ENCODE measurements around the gene UBB. TPM values are rescaled to one million over a fixed set of nuclear protein-coding genes. Genes with fewer than 3 reads are reported as not detected.

UBB gene
- polyA plus RNA-seq, 1 donor (not counting 4 experiments of a cell fraction or from before 2014, with no cell fraction given), result 533 TPM

- Histone ChIP-seq H3K9ac (ENCODE audit: control insufficient read depth, extremely low read depth, insufficient read depth, low read length) (no peak overlapping the region), H3K27ac (ENCODE audit: control insufficient read depth, insufficient read depth, low read length) (no peak overlapping the region), H3K4me3 (ENCODE audit: control insufficient read depth in 2 of 3, extremely low read depth in 1 of 3, insufficient read depth in 2 of 3, low read depth in 1 of 3, low read length in 3 of 3) (no peak overlapping the region), H3K36me3 (ENCODE audit: control insufficient read depth in 2 of 2, extremely low read depth in 1 of 2, insufficient read depth in 2 of 2, low read length in 2 of 2) (peaks cover 2 to 6% of the 10 kb centered on the region in 2 experiments), H3K9me1 (ENCODE audit: control insufficient read depth, extremely low read depth, insufficient read depth, low read length) (no peaks in the 10 kb centered on the region), H3K27me3 (ENCODE audit: control insufficient read depth, extremely low read depth, insufficient read depth, low read length) (no peaks in the 10 kb centered on the region), H3K4me1 (ENCODE audit: control insufficient read depth, extremely low read depth, insufficient read depth, low read length) (peaks cover 21% of the 10 kb centered on the region), H3K4me2 (ENCODE audit: control insufficient read depth, extremely low read depth, insufficient read depth, low read depth, low read length) (no peak overlapping the region), H3K79me2 (ENCODE audit: control insufficient read depth, insufficient read depth, low read length) (peaks cover 19% of the 10 kb centered on the region), H3K9me3 (ENCODE audit: control insufficient read depth, low read depth, low read length) (no peaks in the 10 kb centered on the region), H2AFZ (ENCODE audit: control insufficient read depth, low read length) (no peak overlapping the region), H4K20me1 (ENCODE audit: control insufficient read depth, extremely low read depth, insufficient read depth, low read length) (peaks cover 15% of the 10 kb centered on the region)
- FAIRE-seq, result no peak
- DNase-seq (ENCODE audit: low read depth, low spot score), result no peak
- dilution Hi-C loops (cut with MboI; ENCODE audit: extremely low pct_ligation_motif_present, low sequenced_read_pairs), result no loop called here
- no peak for TF ChIP-seq EZH2 (IDR thresholded peaks at IDR 0.05; ENCODE audit: low read length)
- no peak for TF ChIP-seq CTCF (optimal IDR thresholded peaks at IDR 0.05 in 1 of 3, IDR thresholded peaks at IDR 0.05 in 1 of 3, conservative IDR thresholded peaks at IDR 0.05 in 1 of 3; ENCODE audit: extremely low read depth in 1 of 3, insufficient read depth in 2 of 3, low read length in 3 of 3)
Observed at GRCh38 chr17:16383216-16383615, 2.3 kb downstream of the UBB start.

- no peak overlapping the region for H2AFZ ChIP-seq (ENCODE audit: control insufficient read depth, low read length)
- H3K79me2 ChIP-seq (ENCODE audit: control insufficient read depth, insufficient read depth, low read length), result peaks cover 19% of the 10 kb centered on the region
- DNase-seq (ENCODE audit: low read depth, low spot score), result no peak
- H3K4me2 ChIP-seq (ENCODE audit: control insufficient read depth, extremely low read depth, insufficient read depth, low read depth, low read length), result no peak overlapping the region
- no peaks in the 10 kb centered on the region for H3K27me3 ChIP-seq (ENCODE audit: control insufficient read depth, extremely low read depth, insufficient read depth, low read length)
- dilution Hi-C loops (cut with MboI; ENCODE audit: extremely low pct_ligation_motif_present, low sequenced_read_pairs), result no loop called here
- TF ChIP-seq CTCF (optimal IDR thresholded peaks at IDR 0.05 in 1 of 3, IDR thresholded peaks at IDR 0.05 in 1 of 3, conservative IDR thresholded peaks at IDR 0.05 in 1 of 3; ENCODE audit: extremely low read depth in 1 of 3, insufficient read depth in 2 of 3, low read length in 3 of 3), result no peak
- no peak for TF ChIP-seq EZH2 (IDR thresholded peaks at IDR 0.05; ENCODE audit: low read length)
- H3K4me3 ChIP-seq (ENCODE audit: control insufficient read depth in 2 of 3, extremely low read depth in 1 of 3, insufficient read depth in 2 of 3, low read depth in 1 of 3, low read length in 3 of 3), result no peak overlapping the region
- H3K9ac ChIP-seq (ENCODE audit: control insufficient read depth, extremely low read depth, insufficient read depth, low read length), result no peak overlapping the region
- no peaks in the 10 kb centered on the region for H3K9me1 ChIP-seq (ENCODE audit: control insufficient read depth, extremely low read depth, insufficient read depth, low read length)
- FAIRE-seq, result no peak
- H3K9me3 ChIP-seq (ENCODE audit: control insufficient read depth, low read depth, low read length), result no peaks in the 10 kb centered on the region
- H3K4me1 ChIP-seq (ENCODE audit: control insufficient read depth, extremely low read depth, insufficient read depth, low read length), result peaks cover 15% of the 10 kb centered on the region
- no peak overlapping the region for H3K27ac ChIP-seq (ENCODE audit: control insufficient read depth, insufficient read depth, low read length)
- H3K36me3 ChIP-seq (ENCODE audit: control insufficient read depth in 2 of 2, extremely low read depth in 1 of 2, insufficient read depth in 2 of 2, low read length in 2 of 2), result peaks cover 2 to 6% of the 10 kb centered on the region in 2 experiments
- H4K20me1 ChIP-seq (ENCODE audit: control insufficient read depth, extremely low read depth, insufficient read depth, low read length), result peaks cover 15% of the 10 kb centered on the region
Observed at GRCh38 chr17:16383772-16384287, 2.9 kb downstream of the UBB start.

Measured in keratinocyte (primary cell).